Left lung (tissue), 10 donors: ENCODE data around the gene AP2A2. TPM values are rescaled to one million over a fixed set of nuclear protein-coding genes. Genes with fewer than 3 reads are reported as not detected.

Experiments used
- ATAC-seq: fragments of 200-7000 bp; cut with Tn5 transposase; one replicate; pipeline ENCODE4 v1.9.1; 2020; ENCODE audit warnings: moderate library complexity
- DNase-seq, 4 donors: peaks; one replicate each; pipeline ENCODE4 v3.0.0-alpha.2; 2013 to 2020
- H3K27ac ChIP-seq, 2 donors: fragments of 200-600 bp; sonication (generic) in 1 of 2; one replicate each; pipeline versions ENCODE4 v1.5.0 to v1.8.0; 2020 to 2021
- H3K27me3 ChIP-seq, 2 donors: fragments of 200-600 bp; sonication (generic) in 1 of 2; one replicate each; pipeline versions ENCODE4 v1.5.0 to v1.8.0; 2020 to 2021
- H3K36me3 ChIP-seq, 2 donors: fragments of 200-600 bp; sonication (generic) in 1 of 2; one replicate each; pipeline versions ENCODE4 v1.5.0 to v1.8.0; 2020 to 2021
- H3K4me1 ChIP-seq, 2 donors: fragments of 200-600 bp; one replicate each; pipeline ENCODE4 v1.8.0; 2021
- H3K4me3 ChIP-seq, 2 donors: fragments of 200-600 bp; sonication (generic) in 1 of 2; one replicate each; pipeline versions ENCODE4 v1.5.0 to v1.8.0; 2020 to 2021; ENCODE audit warnings: mild to moderate bottlenecking in 1 of 2
- H3K9me3 ChIP-seq, 2 donors: fragments of 200-600 bp; sonication (generic) in 1 of 2; one replicate each; pipeline versions ENCODE4 v1.5.0 to v1.8.0; 2020 to 2021
- CTCF ChIP-seq, 2 donors: fragments of 200-600 bp; sonication (generic) in 1 of 2; IDR thresholded peaks; one replicate each; pipeline versions ENCODE4 v1.5.0 to v1.8.0; 2021; ENCODE audit warnings: antibody characterized with exemption in 2 of 2
- intact Hi-C, 2 donors: fragments of 100-400 bp; cut with DNase I; formaldehyde crosslinking; loops; one replicate each; pipeline versions ENCODE4 v1.11.2 to v1.14.2; 2022
- polyA plus RNA-seq, 6 donors: library from polyadenylated mRNA; unstranded; fragments of 120-200 nt; gene quantifications; one replicate each; pipeline ENCODE4 v1.2.1, GENCODE V29; 2013; ENCODE audit not compliant: insufficient read length in 6 of 6
- total RNA-seq, 2 donors: library from RNA; stranded (reverse); fragmentation: NEBNext Ultra II Directional; extraction: Animal tissue kit (Norgen Biotek cat#: 25700); gene quantifications; one replicate each; pipeline ENCODE4 v1.2.1, GENCODE V29; 2021
- donor health status: DM: no; HTN: yes; CAD: no.
- donor health status: DM: no; HTN: no; CAD: no.

The AP2A2 gene
- total and polyA plus RNA-seq, 8 donors: 77.0 to 98.4 (median 83.0) TPM

- DNase-seq (peak in 1 of 4 donors; percentile 40), ATAC-seq (no peak)
- intact Hi-C loops: no loop called here
- Histone ChIP-seq H3K27me3 (peaks cover 3 to 86% of the 10 kb centered on the region in 2 donors), H3K36me3 (no peaks in the 10 kb centered on the region), H3K9me3 (no peaks in the 10 kb centered on the region), H3K4me3 (no peak overlapping the region), H3K4me1 (no peaks in the 10 kb centered on the region), H3K27ac (no peak overlapping the region)
- TF ChIP-seq CTCF (IDR thresholded peaks at IDR 0.05): no peak
These were observed 112.7 kb downstream of the AP2A2 start for GRCh38 chr11:1038361-1038760.

DNA sequence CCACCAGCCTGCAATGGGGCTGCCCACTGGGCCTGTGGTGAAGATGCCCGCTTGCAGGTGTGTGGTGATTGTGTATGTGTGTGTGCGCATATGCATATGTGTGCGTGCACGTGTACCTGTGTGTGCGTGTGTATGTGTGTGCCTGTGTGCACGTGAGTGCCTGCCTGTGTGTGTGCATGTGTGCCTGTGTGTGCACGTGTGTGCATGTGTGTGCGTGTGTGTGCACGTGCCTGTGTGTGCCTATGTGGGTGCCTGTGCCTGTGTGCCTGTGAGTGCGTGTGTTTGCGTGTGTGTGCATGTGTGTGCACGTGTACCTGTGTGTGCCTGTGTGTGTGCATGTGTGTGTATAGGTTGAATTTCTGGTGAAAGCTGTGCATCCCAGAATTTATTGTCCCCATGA is 113.3 kb downstream of the AP2A2 start:
- TF ChIP-seq CTCF (IDR thresholded peaks at IDR 0.05): no peak
- peaks cover 3 to 90% of the 10 kb centered on the region in 2 donors for H3K27me3 ChIP-seq
- H3K27ac ChIP-seq: no peak overlapping the region
- no peaks in the 10 kb centered on the region for H3K36me3 ChIP-seq
- intact Hi-C loops: no loop called here
- H3K9me3 ChIP-seq: no peaks in the 10 kb centered on the region
- H3K4me1 ChIP-seq: no peaks in the 10 kb centered on the region
- ATAC-seq (no peak), DNase-seq (peak in 1 of 4 donors; percentile 57)
- H3K4me3 ChIP-seq: no peak overlapping the region

GRCh38 chr11:1039481-1040427 is 114.1 kb downstream of the AP2A2 start:
- Histone ChIP-seq H3K4me3 (no peak overlapping the region), H3K9me3 (no peaks in the 10 kb centered on the region), H3K36me3 (no peaks in the 10 kb centered on the region), H3K4me1 (no peaks in the 10 kb centered on the region), H3K27ac (no peak overlapping the region), H3K27me3 (peaks cover 3 to 82% of the 10 kb centered on the region in 2 donors)
- DNase-seq (peak in 1 of 4 donors; percentile 75), ATAC-seq (peak; percentile 14)
- intact Hi-C loops: no loop called here
- no peak for TF ChIP-seq CTCF (IDR thresholded peaks at IDR 0.05)

DNA sequence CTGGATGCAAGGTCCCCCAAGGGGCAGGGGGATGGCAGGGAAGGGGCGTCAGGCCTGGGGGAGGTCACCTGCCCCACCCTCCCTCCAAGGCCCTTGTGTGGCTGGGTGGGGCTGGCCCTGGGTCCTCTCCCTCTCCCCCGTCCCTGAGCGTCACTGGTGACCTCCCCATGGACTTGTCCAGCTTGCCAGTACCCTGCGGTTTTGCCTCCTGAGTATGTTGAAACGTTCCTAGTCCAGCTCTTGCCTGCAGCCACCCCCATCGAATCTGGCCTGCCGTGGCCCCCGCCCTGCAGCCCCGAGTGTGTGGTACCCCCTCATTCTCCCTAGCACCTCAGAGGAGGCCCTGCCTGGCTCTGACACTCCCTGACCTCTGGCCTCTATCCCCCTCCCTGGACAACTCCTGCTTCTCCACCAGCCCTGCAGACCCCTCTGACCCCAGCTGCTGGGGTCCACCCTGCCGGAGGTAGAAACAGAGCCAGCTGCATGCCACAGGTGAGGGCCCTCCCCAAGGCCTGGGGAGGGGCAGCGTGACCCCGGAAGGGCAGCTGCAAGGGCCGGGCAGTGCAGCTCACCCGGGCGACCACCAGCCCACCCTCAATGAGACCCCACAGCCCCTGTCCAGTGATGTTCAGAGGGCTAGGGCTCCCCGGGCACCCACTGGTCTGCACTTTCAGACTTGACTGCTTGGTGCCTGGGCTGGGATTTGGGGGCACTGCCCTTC is 114.9 kb downstream of the AP2A2 start:
- no peaks in the 10 kb centered on the region for H3K4me1 ChIP-seq
- ATAC-seq (no peak), DNase-seq (peak in 1 of 4 donors; percentile 72)
- H3K4me3 ChIP-seq: no peak overlapping the region
- TF ChIP-seq CTCF (IDR thresholded peaks at IDR 0.05): no peak
- intact Hi-C loops: no loop called here
- peaks cover 3 to 74% of the 10 kb centered on the region in 2 donors for H3K27me3 ChIP-seq
- H3K27ac ChIP-seq: no peak overlapping the region
- no peaks in the 10 kb centered on the region for H3K36me3 ChIP-seq
- H3K9me3 ChIP-seq: peaks cover 0 to 2% of the 10 kb centered on the region in 2 donors

DNA sequence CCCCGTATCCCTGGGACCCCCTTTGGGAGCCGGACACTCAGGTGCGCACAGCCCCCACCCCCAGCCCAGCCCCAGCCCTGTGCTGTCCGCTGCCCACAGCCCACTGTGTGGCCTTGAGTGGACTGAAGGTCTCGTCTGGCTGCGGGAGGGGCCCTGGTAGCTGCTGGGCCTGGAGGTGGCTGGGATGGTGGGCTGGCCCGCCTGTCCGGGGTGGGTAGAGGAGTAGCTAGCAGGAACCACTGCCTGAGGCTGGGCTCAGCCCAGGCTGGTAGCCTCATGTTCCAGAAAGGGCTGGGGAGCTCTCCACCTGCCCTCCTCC is 115.4 kb downstream of the AP2A2 start:
- no peak overlapping the region for H3K4me3 ChIP-seq
- H3K27me3 ChIP-seq: peaks cover 3 to 69% of the 10 kb centered on the region in 2 donors
- DNase-seq (no peak), ATAC-seq (no peak)
- no peaks in the 10 kb centered on the region for H3K36me3 ChIP-seq
- intact Hi-C loops: no loop called here
- H3K4me1 ChIP-seq: no peaks in the 10 kb centered on the region
- peaks cover 0 to 2% of the 10 kb centered on the region in 2 donors for H3K9me3 ChIP-seq
- no peak for TF ChIP-seq CTCF (IDR thresholded peaks at IDR 0.05)
- H3K27ac ChIP-seq: no peak overlapping the region
